ENCODE results near the gene LRCH1. TPM values are rescaled to one million over a fixed set of nuclear protein-coding genes. Genes with fewer than 3 reads are reported as not detected.
A peak's percentile ranks its signal among the peaks of the same experiment; 100 is the strongest.

Gene LRCH1
- total RNA-seq, 1 donor from 2014 or later: 13.1 TPM

- H3K4me1 ChIP-seq: peaks cover 85% of the 10 kb centered on the region
- TF ChIP-seq CTCF (IDR thresholded peaks at IDR 0.05; ENCODE audit: borderline replicate concordance): no peak
- H3K4me3 ChIP-seq: no peak overlapping the region
- no peaks in the 10 kb centered on the region for H3K27me3 ChIP-seq (ENCODE audit: low read depth)
- no peaks in the 10 kb centered on the region for H3K36me3 ChIP-seq
- DNase-seq: no peak
- intact Hi-C loops (cut with micrococcal nuclease): no loop called here
- peak overlapping the region; percentile 1 for H3K27ac ChIP-seq (replicated peaks)
- no peaks in the 10 kb centered on the region for H3K9me3 ChIP-seq (replicated peaks)
These were observed 80.4 kb downstream of the LRCH1 start for GRCh38 chr13:46633416-46633815.

GRCh38 chr13:46636451-46636850 lies 83.5 kb downstream of the LRCH1 start:
- intact Hi-C loops (cut with micrococcal nuclease): no loop called here

GRCh38 chr13:46637213-46637612 lies 84.2 kb downstream of the LRCH1 start:
- no peak overlapping the region for H3K4me3 ChIP-seq
- no peak overlapping the region for H3K27ac ChIP-seq (replicated peaks)
- no peaks in the 10 kb centered on the region for H3K9me3 ChIP-seq (replicated peaks)
- no peaks in the 10 kb centered on the region for H3K36me3 ChIP-seq
- intact Hi-C loops (cut with micrococcal nuclease): no loop called here
- no peak for TF ChIP-seq CTCF (IDR thresholded peaks at IDR 0.05; ENCODE audit: borderline replicate concordance)
- no peak for DNase-seq
- no peaks in the 10 kb centered on the region for H3K27me3 ChIP-seq (ENCODE audit: low read depth)
- peaks cover 85% of the 10 kb centered on the region for H3K4me1 ChIP-seq

More at GRCh38 chr13:46636451-46636850, 83.5 kb downstream of the LRCH1 start:
- H3K9me3 ChIP-seq (replicated peaks): no peaks in the 10 kb centered on the region
- peaks cover 85% of the 10 kb centered on the region for H3K4me1 ChIP-seq
- H3K27ac ChIP-seq (replicated peaks): no peak overlapping the region
- H3K36me3 ChIP-seq: no peaks in the 10 kb centered on the region
- no peak for TF ChIP-seq CTCF (IDR thresholded peaks at IDR 0.05; ENCODE audit: borderline replicate concordance)
- H3K27me3 ChIP-seq (ENCODE audit: low read depth): no peaks in the 10 kb centered on the region
- no peak overlapping the region for H3K4me3 ChIP-seq
- DNase-seq: no peak

GRCh38 chr13:46638262-46638661 lies 85.3 kb downstream of the LRCH1 start:
- DNase-seq: no peak
- intact Hi-C loops (cut with micrococcal nuclease): no loop called here
- Histone ChIP-seq H3K9me3 (replicated peaks) (no peaks in the 10 kb centered on the region), H3K36me3 (no peaks in the 10 kb centered on the region), H3K4me3 (no peak overlapping the region), H3K27me3 (ENCODE audit: low read depth) (no peaks in the 10 kb centered on the region), H3K27ac (replicated peaks) (peak overlapping the region; percentile 85), H3K4me1 (peaks cover 85% of the 10 kb centered on the region)
- no peak for TF ChIP-seq CTCF (IDR thresholded peaks at IDR 0.05; ENCODE audit: borderline replicate concordance)

- intact Hi-C loops (cut with micrococcal nuclease): no loop called here
- TF ChIP-seq CTCF (IDR thresholded peaks at IDR 0.05; ENCODE audit: borderline replicate concordance): no peak
- peaks cover 88% of the 10 kb centered on the region for H3K4me1 ChIP-seq
These were observed 86.3 kb downstream of the LRCH1 start for GRCh38 chr13:46639033-46639981.

More at GRCh38 chr13:46639033-46639981, 86.3 kb downstream of the LRCH1 start:
- Histone ChIP-seq H3K4me3 (no peak overlapping the region), H3K9me3 (replicated peaks) (no peaks in the 10 kb centered on the region), H3K27ac (replicated peaks) (peak overlapping the region; percentile 85), H3K27me3 (ENCODE audit: low read depth) (no peaks in the 10 kb centered on the region), H3K36me3 (no peaks in the 10 kb centered on the region)
- DNase-seq: no peak

Measured in left ventricle myocardium inferior (tissue), 1 donor.